ENCODE data around the gene IFT80. TPM values are rescaled to one million over a fixed set of nuclear protein-coding genes. Genes with fewer than 3 reads are reported as not detected.

The IFT80 gene
- total RNA-seq, 1 experiment from 2014 or later = 26.3 TPM

DNA sequence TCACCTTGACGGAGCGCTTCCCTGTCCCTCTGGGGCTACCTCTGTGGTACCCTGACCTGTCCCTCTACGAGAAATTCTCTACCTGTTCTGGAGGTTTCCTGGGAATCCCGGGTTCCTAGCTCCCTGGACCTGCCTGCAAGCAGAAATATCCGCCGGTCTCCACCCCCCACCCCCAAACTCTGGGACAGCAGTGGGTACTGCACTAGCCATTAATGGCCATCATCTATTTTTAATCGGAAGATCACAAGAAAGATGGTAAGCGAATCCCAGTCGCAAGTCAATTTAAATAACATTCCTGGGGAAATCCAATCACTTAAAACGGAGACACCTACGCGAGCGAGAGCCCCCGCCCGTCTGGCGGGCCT, 174.2 kb downstream of the IFT80 start:
- Histone ChIP-seq H3K4me3 (replicated peaks in 1 of 2; ENCODE audit: low read depth in 1 of 2, low read length in 2 of 2) (peak overlapping the region; percentile 46 to 66), H3K9me3 (ENCODE audit: control insufficient read depth in 1 of 2, insufficient read depth in 1 of 2, low read depth in 1 of 2, low read length in 2 of 2) (no peaks in the 10 kb centered on the region), H3K9me2 (ENCODE audit: insufficient read depth) (no peaks in the 10 kb centered on the region), H3K4me1 (ENCODE audit: control insufficient read depth in 1 of 2, insufficient read depth in 2 of 2, low read length in 2 of 2) (peaks cover 5 to 9% of the 10 kb centered on the region in 2 experiments; a peak in 2 of 4 replicates), H2AFZ (ENCODE audit: low read depth, low read length, poor library complexity, severe bottlenecking) (no peak overlapping the region), H3K27me3 (ENCODE audit: insufficient read depth, low read length) (no peaks in the 10 kb centered on the region), H4K20me1 (ENCODE audit: insufficient read depth) (no peaks in the 10 kb centered on the region), H3K27ac (ENCODE audit: low read depth, low read length) (0 out of 2 replicates have a peak overlapping the region, but pooled peaks have one; percentile 45), H3K4me2 (ENCODE audit: low read length) (peak overlapping the region; percentile 83), H3K9ac (ENCODE audit: low read length) (peak overlapping the region; percentile 63), H3K79me2 (ENCODE audit: insufficient read depth, low read length) (no peaks in the 10 kb centered on the region), H3K36me3 (ENCODE audit: control insufficient read depth in 1 of 2, insufficient read depth in 2 of 2, low read length in 2 of 2) (no peaks in the 10 kb centered on the region)
- RAD21 ChIA-PET (ENCODE audit: low non-redundant PET in 1 of 2, low total read pairs in 2 of 2, uncharacterized antibody in 2 of 2, unreplicated experiment in 2 of 2) = interaction anchor here in 1 of 2 experiments (0.9 kb wide), 1 partner anchor 91 kb away, joined by 4 read pairs; no protein-coding TSS in a partner anchor
- intact Hi-C loops (cut with micrococcal nuclease) = no loop called here
- ATAC-seq = no peak
- TF ChIP-seq YY1 (IDR thresholded peaks at IDR 0.05; ENCODE audit: extremely low read depth, insufficient replicate concordance, low read depth, low read length) (no peak), FOSL1 (IDR thresholded peaks at IDR 0.05; ENCODE audit: low read depth) (no peak)
- CTCF ChIA-PET = interaction anchor here (1.1 to 1.3 kb wide), 2 partner anchors 10 to 192 kb away, joined by 3 to 5 read pairs; no protein-coding TSS in a partner anchor
- POLR2A ChIA-PET = no interaction called here
- BruUV-seq (replicated peaks) = no TSS peak
- no peak for DNase-seq (ENCODE audit: low read depth, low spot score)

DNA sequence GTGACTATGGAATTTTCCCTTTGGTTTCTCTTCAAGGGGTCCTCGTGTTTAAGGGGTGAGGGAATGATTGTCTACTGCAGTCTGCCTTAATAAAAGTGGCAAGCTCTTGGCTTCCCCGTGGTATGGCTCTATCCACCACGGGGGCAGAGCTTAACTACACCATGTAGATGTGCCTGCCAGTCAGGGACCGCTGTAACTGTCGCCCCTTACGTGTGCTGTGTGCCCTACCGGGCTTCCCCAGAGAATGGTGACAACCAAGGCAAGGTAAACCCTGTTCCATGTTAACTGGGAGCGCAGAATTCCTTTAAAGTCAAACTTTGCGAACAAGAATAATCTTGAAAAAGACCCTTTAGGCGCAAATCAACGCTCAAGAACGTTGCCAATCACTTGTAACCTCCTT, 174.8 kb downstream of the IFT80 start:
- Histone ChIP-seq H3K79me2 (ENCODE audit: insufficient read depth, low read length) (no peaks in the 10 kb centered on the region), H3K9me2 (ENCODE audit: insufficient read depth) (no peaks in the 10 kb centered on the region), H2AFZ (ENCODE audit: low read depth, low read length, poor library complexity, severe bottlenecking) (no peak overlapping the region), H3K9me3 (ENCODE audit: control insufficient read depth in 1 of 2, insufficient read depth in 1 of 2, low read depth in 1 of 2, low read length in 2 of 2) (no peaks in the 10 kb centered on the region), H3K36me3 (ENCODE audit: control insufficient read depth in 1 of 2, insufficient read depth in 2 of 2, low read length in 2 of 2) (no peaks in the 10 kb centered on the region), H3K4me2 (ENCODE audit: low read length) (no peak overlapping the region), H4K20me1 (ENCODE audit: insufficient read depth) (no peaks in the 10 kb centered on the region), H3K27ac (ENCODE audit: low read depth, low read length) (no peak overlapping the region), H3K9ac (ENCODE audit: low read length) (no peak overlapping the region), H3K4me1 (ENCODE audit: control insufficient read depth in 1 of 2, insufficient read depth in 2 of 2, low read length in 2 of 2) (peaks cover 5 to 9% of the 10 kb centered on the region in 2 experiments; a peak in 2 of 4 replicates), H3K27me3 (ENCODE audit: insufficient read depth, low read length) (no peaks in the 10 kb centered on the region), H3K4me3 (replicated peaks in 1 of 2; ENCODE audit: low read depth in 1 of 2, low read length in 2 of 2) (no peak overlapping the region)
- RAD21 ChIA-PET (ENCODE audit: low non-redundant PET in 1 of 2, low total read pairs in 2 of 2, uncharacterized antibody in 2 of 2, unreplicated experiment in 2 of 2) = no interaction called here
- BruUV-seq (replicated peaks) = no TSS peak
- no peak for DNase-seq (ENCODE audit: low read depth, low spot score)
- CTCF ChIA-PET = no interaction called here
- TF ChIP-seq TCF7L2 (IDR thresholded peaks at IDR 0.05; ENCODE audit: borderline replicate concordance, extremely low read depth, insufficient read depth, insufficient read length) (no peak), EZH2phosphoT487 (IDR thresholded peaks at IDR 0.05; ENCODE audit: borderline replicate concordance) (no peak), CEBPB (IDR thresholded peaks at IDR 0.05; ENCODE audit: low read depth) (no peak), SIN3A (IDR thresholded peaks at IDR 0.05; ENCODE audit: low read depth) (no peak), POLR2A (IDR thresholded peaks at IDR 0.05; ENCODE audit: borderline replicate concordance, extremely low read depth, insufficient read depth, insufficient read length) (no peak), ZFX (IDR thresholded peaks at IDR 0.05) (no peak), RAD21 (IDR thresholded peaks at IDR 0.05; ENCODE audit: low read depth) (no peak), ZNF274 (IDR thresholded peaks at IDR 0.05; ENCODE audit: low read depth, low read length) (no peak), JUND (IDR thresholded peaks at IDR 0.05) (no peak), POLR2AphosphoS5 (IDR thresholded peaks at IDR 0.05; ENCODE audit: low read depth, low read length) (no peak)
- TF ChIP-seq, protein P1, sequence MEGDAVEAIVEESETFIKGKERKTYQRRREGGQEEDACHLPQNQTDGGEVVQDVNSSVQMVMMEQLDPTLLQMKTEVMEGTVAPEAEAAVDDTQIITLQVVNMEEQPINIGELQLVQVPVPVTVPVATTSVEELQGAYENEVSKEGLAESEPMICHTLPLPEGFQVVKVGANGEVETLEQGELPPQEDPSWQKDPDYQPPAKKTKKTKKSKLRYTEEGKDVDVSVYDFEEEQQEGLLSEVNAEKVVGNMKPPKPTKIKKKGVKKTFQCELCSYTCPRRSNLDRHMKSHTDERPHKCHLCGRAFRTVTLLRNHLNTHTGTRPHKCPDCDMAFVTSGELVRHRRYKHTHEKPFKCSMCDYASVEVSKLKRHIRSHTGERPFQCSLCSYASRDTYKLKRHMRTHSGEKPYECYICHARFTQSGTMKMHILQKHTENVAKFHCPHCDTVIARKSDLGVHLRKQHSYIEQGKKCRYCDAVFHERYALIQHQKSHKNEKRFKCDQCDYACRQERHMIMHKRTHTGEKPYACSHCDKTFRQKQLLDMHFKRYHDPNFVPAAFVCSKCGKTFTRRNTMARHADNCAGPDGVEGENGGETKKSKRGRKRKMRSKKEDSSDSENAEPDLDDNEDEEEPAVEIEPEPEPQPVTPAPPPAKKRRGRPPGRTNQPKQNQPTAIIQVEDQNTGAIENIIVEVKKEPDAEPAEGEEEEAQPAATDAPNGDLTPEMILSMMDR (IDR thresholded peaks at IDR 0.05 in 2 of 3, conservative IDR thresholded peaks at IDR 0.05 in 1 of 3; ENCODE audit: borderline replicate concordance in 1 of 3, insufficient read depth in 1 of 3, low read depth in 2 of 3, low read length in 2 of 3) = no peak
- TF ChIP-seq, protein P2, sequence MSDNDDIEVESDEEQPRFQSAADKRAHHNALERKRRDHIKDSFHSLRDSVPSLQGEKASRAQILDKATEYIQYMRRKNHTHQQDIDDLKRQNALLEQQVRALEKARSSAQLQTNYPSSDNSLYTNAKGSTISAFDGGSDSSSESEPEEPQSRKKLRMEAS (IDR thresholded peaks at IDR 0.05) = no peak
- no peak for ATAC-seq
- POLR2A ChIA-PET = no interaction called here
- intact Hi-C loops (cut with micrococcal nuclease) = no loop called here

Data from HCT116 (cell line).